HG03432 (cell line): ENCODE results near the gene KNOP1.
"Not testable (repeated sequence)": the region's sequence is repeated elsewhere in the genome, so short reads cannot be mapped to it uniquely, and the experiment has no call there.

Experiments used
- ATAC-seq: cut with Tn5 transposase; IDR thresholded peaks from one replicate; pipeline ENCODE4 v1.9.1; 2021; ENCODE audit warnings: mild to moderate bottlenecking, moderate library complexity; ENCODE audit not compliant: unreplicated experiment

The KNOP1 gene

GRCh38 chr16:19688396-19689024, 29.5 kb downstream of the KNOP1 start:
- no peak for ATAC-seq

- no peak for ATAC-seq
Observed at GRCh38 chr16:19687279-19687678, 30.7 kb downstream of the KNOP1 start.

GRCh38 chr16:19685176-19685575, 32.9 kb downstream of the KNOP1 start:
- no peak for ATAC-seq

GRCh38 chr16:19683453-19684236, 34.4 kb downstream of the KNOP1 start:
- ATAC-seq: no peak

- no peak for ATAC-seq
Observed at GRCh38 chr16:19681637-19682036, 36.4 kb downstream of the KNOP1 start.

- no peak for ATAC-seq
Observed at GRCh38 chr16:19680881-19681340, 37.1 kb downstream of the KNOP1 start.

- ATAC-seq: not testable (repeated sequence)
Observed at GRCh38 chr16:19679281-19679680, 38.7 kb downstream of the KNOP1 start.

GRCh38 chr16:19678804-19679203, 39.2 kb downstream of the KNOP1 start:
- no peak for ATAC-seq

GRCh38 chr16:19677402-19677801, 40.6 kb downstream of the KNOP1 start:
- ATAC-seq: no peak

- ATAC-seq: no peak
Observed at GRCh38 chr16:19674485-19674884, 43.5 kb downstream of the KNOP1 start.

- ATAC-seq: no peak
Observed at GRCh38 chr16:19672378-19672777, 45.6 kb downstream of the KNOP1 start.

GRCh38 chr16:19666477-19666876, 51.5 kb downstream of the KNOP1 start:
- ATAC-seq: no peak

GRCh38 chr16:19665313-19665712, 52.7 kb downstream of the KNOP1 start:
- not testable (repeated sequence) for ATAC-seq

- ATAC-seq: no peak
Observed at GRCh38 chr16:19664166-19664565, 53.9 kb downstream of the KNOP1 start.

- ATAC-seq: no peak
Observed at GRCh38 chr16:19662351-19662750, 55.7 kb downstream of the KNOP1 start.

- ATAC-seq: no peak
Observed at GRCh38 chr16:19660432-19660831, 57.6 kb downstream of the KNOP1 start.

GRCh38 chr16:19659554-19659953, 58.5 kb downstream of the KNOP1 start:
- ATAC-seq: no peak

- no peak for ATAC-seq
Observed at GRCh38 chr16:19657831-19658230, 60.2 kb downstream of the KNOP1 start.

- no peak for ATAC-seq
Observed at GRCh38 chr16:19655242-19655777, 62.7 kb downstream of the KNOP1 start.

GRCh38 chr16:19654147-19654546, 63.9 kb downstream of the KNOP1 start:
- no peak for ATAC-seq
